Spinal cord (tissue), 10 donors: Measurements from ENCODE around the gene DCC. TPM values are rescaled to one million over a fixed set of nuclear protein-coding genes. Genes with fewer than 3 reads are reported as not detected.
A peak's percentile ranks its signal among the peaks of the same experiment; 100 is the strongest.

ENCODE experiments used
- DNase-seq, 6 donors: peaks; one replicate each; pipeline versions ENCODE4 v3.0.0 to v3.0.0-alpha.2; 2013 to 2015; ENCODE audit warnings: low spot score in 6 of 6, low read depth in 4 of 6
- H3K27ac ChIP-seq: one replicate; pipeline ENCODE4 v1.5.1; 2013; ENCODE audit warnings: low read depth, low read length, control low read depth
- H3K27me3 ChIP-seq: one replicate; pipeline ENCODE4 v1.6.1; 2013; ENCODE audit warnings: low read length; ENCODE audit not compliant: control insufficient read depth, insufficient read depth
- H3K36me3 ChIP-seq: one replicate; pipeline ENCODE4 v1.6.1; 2013; ENCODE audit warnings: low read length; ENCODE audit not compliant: control insufficient read depth, insufficient read depth
- H3K4me1 ChIP-seq: one replicate; pipeline ENCODE4 v1.6.1; 2013; ENCODE audit warnings: low read length; ENCODE audit not compliant: control insufficient read depth, insufficient read depth
- H3K4me3 ChIP-seq: one replicate; pipeline ENCODE4 v1.5.1; 2013; ENCODE audit warnings: low read depth, low read length, control low read depth
- H3K9me3 ChIP-seq: one replicate; pipeline ENCODE4 v1.6.1; 2013; ENCODE audit warnings: low read length; ENCODE audit not compliant: control insufficient read depth, insufficient read depth
- WGBS: methylation state at CpG from one replicate; pipeline ENCODE4 v1.1.5; 2013; ENCODE audit warnings: missing lambda C conversion rate; ENCODE audit not compliant: insufficient coverage; 5-methylcytosine and 5-hydroxymethylcytosine counted together
- polyA plus RNA-seq, 2 donors: library from polyadenylated mRNA; unstranded; fragments of 120-200 nt; gene quantifications; one replicate each; pipeline ENCODE4 v1.2.1, GENCODE V29; 2013; ENCODE audit not compliant: insufficient read length in 2 of 2
- total RNA-seq, 2 donors: library from RNA; depleted of rRNA in 1 of 2; stranded (reverse); fragments of 120-200 nt in 1 of 2; fragments of >200 nt in 1 of 2; gene quantifications; one replicate each; pipeline versions ENCODE4 v1.2.3 to v1.2.4, GENCODE V29; 2013 to 2014
- donor health status: healthy.

The DCC gene
- total and polyA plus RNA-seq, 4 donors, result 13.8 to 27.3 (median 17.2) TPM

- Histone ChIP-seq H3K4me3 (no peak overlapping the region), H3K4me1 (no peaks in the 10 kb centered on the region), H3K36me3 (no peaks in the 10 kb centered on the region), H3K27me3 (no peaks in the 10 kb centered on the region), H3K27ac (no peak overlapping the region), H3K9me3 (no peaks in the 10 kb centered on the region)
- 95% methylated on average over 5 of the region's 5 CpGs for WGBS
- no peak for DNase-seq
Observed at GRCh38 chr18:52504589-52504988, 164.6 kb downstream of the DCC start.

DNA sequence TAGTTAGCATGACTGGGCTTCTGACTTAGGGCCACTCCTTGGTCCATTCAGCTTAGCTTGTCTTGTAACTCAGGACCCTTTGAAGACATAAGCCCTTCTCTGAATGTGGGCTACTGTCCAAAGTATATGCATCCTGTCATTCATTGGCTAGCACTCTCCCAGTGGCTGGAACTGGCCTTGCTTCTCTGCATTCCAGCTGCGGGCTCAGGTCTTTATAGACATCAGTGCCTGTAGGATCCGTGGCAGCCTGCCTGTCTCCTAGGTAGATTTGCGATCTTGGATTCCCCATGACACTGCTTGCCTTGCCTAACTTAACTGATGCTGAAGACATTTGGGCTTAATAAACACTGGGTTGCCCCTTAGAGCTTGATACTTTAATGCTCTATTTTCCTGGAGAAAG, 170.1 kb downstream of the DCC start:
- Histone ChIP-seq H3K27ac (no peak overlapping the region), H3K36me3 (no peaks in the 10 kb centered on the region), H3K27me3 (no peaks in the 10 kb centered on the region), H3K9me3 (no peaks in the 10 kb centered on the region), H3K4me3 (no peak overlapping the region), H3K4me1 (no peaks in the 10 kb centered on the region)
- WGBS, result 72% methylated on average over 3 of the region's 3 CpGs
- no peak for DNase-seq

DNA sequence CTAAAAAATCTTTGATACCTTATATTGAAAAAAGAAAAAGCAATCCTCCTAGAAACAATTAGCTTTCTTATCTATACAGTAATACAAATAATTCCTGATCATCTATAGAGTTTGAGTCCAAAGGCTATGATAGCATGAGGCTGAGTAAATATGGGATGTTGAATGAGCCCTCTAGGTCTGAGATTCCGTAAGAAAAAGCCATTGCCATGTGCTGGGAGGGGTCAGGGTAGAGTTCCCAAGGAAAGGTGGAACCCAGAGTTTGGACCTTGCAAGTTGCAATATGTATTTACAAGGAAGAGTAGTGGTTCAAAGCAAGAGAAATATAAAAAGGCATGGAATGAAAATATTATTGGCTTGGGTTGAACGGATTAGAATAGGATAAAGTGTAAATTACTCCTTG, 178.1 kb downstream of the DCC start:
- 84% methylated on average over 2 of the region's 2 CpGs for WGBS
- no peaks in the 10 kb centered on the region for H3K27me3 ChIP-seq
- H3K4me3 ChIP-seq, result no peak overlapping the region
- no peaks in the 10 kb centered on the region for H3K4me1 ChIP-seq
- no peaks in the 10 kb centered on the region for H3K9me3 ChIP-seq
- no peaks in the 10 kb centered on the region for H3K36me3 ChIP-seq
- H3K27ac ChIP-seq, result no peak overlapping the region
- no peak for DNase-seq

DNA sequence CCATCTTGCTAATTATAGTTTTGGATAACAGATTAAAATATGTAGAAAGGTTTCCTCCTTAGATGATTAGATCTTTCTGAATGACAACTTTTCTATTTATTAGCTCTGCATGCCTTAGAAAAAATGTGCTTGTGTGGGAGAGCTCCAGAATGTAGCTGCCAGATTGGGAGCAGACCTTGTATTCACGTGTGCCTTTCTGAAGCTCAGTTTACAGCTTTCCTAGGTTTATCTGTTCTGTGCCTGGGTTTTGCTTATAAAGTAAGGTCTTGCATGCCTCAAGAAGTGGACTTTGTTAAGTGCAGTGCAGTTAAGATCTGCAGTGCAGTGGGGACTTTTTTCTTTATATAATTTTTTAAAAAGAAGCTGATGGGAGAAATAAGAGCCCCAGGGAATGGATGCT, 179.0 kb downstream of the DCC start:
- Histone ChIP-seq H3K4me3 (no peak overlapping the region), H3K9me3 (no peaks in the 10 kb centered on the region), H3K4me1 (no peaks in the 10 kb centered on the region), H3K27me3 (no peaks in the 10 kb centered on the region), H3K36me3 (no peaks in the 10 kb centered on the region), H3K27ac (no peak overlapping the region)
- DNase-seq, result no peak
- WGBS, result 17% methylated on average over 1 of the region's 1 CpG

DNA sequence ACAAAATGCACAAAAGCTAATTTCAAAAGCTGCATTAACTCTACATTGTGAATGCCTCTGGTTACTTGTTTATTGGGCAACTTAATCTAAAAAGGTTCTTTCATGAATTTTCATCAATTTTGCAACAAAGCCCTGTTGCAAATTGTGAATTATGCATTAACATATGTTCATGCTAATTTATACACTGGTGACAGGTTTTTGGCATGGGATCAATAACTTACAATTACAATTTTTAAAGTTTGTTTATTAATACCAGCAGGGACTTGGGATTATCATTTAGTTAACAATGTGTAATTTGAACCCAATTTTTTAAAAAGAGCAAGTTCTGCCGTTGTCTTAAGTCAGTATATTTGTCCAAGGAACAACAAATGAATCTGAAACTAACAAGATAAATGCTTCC, 183.6 kb downstream of the DCC start:
- no peaks in the 10 kb centered on the region for H3K4me1 ChIP-seq
- no peaks in the 10 kb centered on the region for H3K36me3 ChIP-seq
- no peaks in the 10 kb centered on the region for H3K27me3 ChIP-seq
- WGBS, result no CpG with 5 or more reads among the region's 1 CpG
- H3K27ac ChIP-seq, result no peak overlapping the region
- DNase-seq, result peak in 1 of 6 donors; percentile 71
- H3K9me3 ChIP-seq, result no peaks in the 10 kb centered on the region
- H3K4me3 ChIP-seq, result no peak overlapping the region

- Histone ChIP-seq H3K27ac (no peak overlapping the region), H3K27me3 (no peaks in the 10 kb centered on the region), H3K9me3 (no peaks in the 10 kb centered on the region), H3K4me1 (no peaks in the 10 kb centered on the region), H3K4me3 (no peak overlapping the region), H3K36me3 (no peaks in the 10 kb centered on the region)
- DNase-seq, result no peak
- WGBS, result no CpG with 5 or more reads among the region's 2 CpGs
Observed at GRCh38 chr18:52531836-52532235, 191.8 kb downstream of the DCC start.

GRCh38 chr18:52536039-52536438, 196.0 kb downstream of the DCC start:
- Histone ChIP-seq H3K4me3 (no peak overlapping the region), H3K36me3 (no peaks in the 10 kb centered on the region), H3K27me3 (no peaks in the 10 kb centered on the region), H3K9me3 (no peaks in the 10 kb centered on the region), H3K27ac (no peak overlapping the region), H3K4me1 (no peaks in the 10 kb centered on the region)
- DNase-seq, result no peak
- 91% methylated on average over 6 of the region's 6 CpGs for WGBS

GRCh38 chr18:52537261-52537660, 197.3 kb downstream of the DCC start:
- Histone ChIP-seq H3K4me1 (no peaks in the 10 kb centered on the region), H3K36me3 (no peaks in the 10 kb centered on the region), H3K9me3 (no peaks in the 10 kb centered on the region), H3K27me3 (no peaks in the 10 kb centered on the region), H3K4me3 (no peak overlapping the region), H3K27ac (no peak overlapping the region)
- WGBS, result no CpG with 5 or more reads among the region's 1 CpG
- DNase-seq, result no peak

DNA sequence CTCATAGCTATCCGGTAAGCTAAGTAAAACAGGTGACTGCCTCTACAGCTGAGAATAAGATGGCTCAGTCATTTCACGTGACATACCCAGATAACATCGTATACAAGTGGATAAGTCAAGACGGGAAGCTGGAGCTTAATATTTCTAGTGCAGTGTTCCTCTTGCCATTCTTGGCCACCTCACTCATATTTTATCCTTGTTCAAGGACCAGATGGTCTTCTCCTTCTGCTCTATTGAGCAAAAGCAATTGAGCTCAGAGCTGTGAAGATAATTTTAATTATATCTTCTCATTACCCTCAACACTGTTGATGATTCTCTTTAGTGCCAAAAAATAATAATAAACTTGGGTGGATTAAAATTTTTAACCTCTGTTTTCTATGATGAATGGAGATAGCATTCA, 201.1 kb downstream of the DCC start:
- WGBS, result 96% methylated on average over 2 of the region's 4 CpGs
- DNase-seq, result peak in 1 of 6 donors; percentile 50
- no peak overlapping the region for H3K27ac ChIP-seq

GRCh38 chr18:52544086-52544485, 204.1 kb downstream of the DCC start:
- Histone ChIP-seq H3K27me3 (no peaks in the 10 kb centered on the region), H3K36me3 (no peaks in the 10 kb centered on the region), H3K9me3 (peaks cover 1% of the 10 kb centered on the region), H3K4me1 (no peaks in the 10 kb centered on the region), H3K27ac (no peak overlapping the region), H3K4me3 (no peak overlapping the region)
- WGBS, result no CpG with 5 or more reads among the region's 4 CpGs
- DNase-seq, result no peak

More for the DNA sequence above, 201.1 kb downstream of the DCC start:
- no peaks in the 10 kb centered on the region for H3K36me3 ChIP-seq
- H3K27me3 ChIP-seq, result no peaks in the 10 kb centered on the region
- no peaks in the 10 kb centered on the region for H3K4me1 ChIP-seq
- H3K4me3 ChIP-seq, result no peak overlapping the region
- H3K9me3 ChIP-seq, result peaks cover 1% of the 10 kb centered on the region
